ENCODE data around the gene KIF11. TPM values are rescaled to one million over a fixed set of nuclear protein-coding genes. Genes with fewer than 3 reads are reported as not detected.

KIF11 gene
- total RNA-seq, 1 experiment from 2014 or later: 37.4 TPM

- DNase-seq: no peak
- intact Hi-C loops (cut with micrococcal nuclease; ENCODE audit: unreplicated experiment): no loop called here
- Mint-ChIP-seq H3K4me1 (ENCODE audit: low read depth, unreplicated experiment) (peaks cover 33% of the 10 kb centered on the region), H3K27me3 (ENCODE audit: unreplicated experiment) (no peaks in the 10 kb centered on the region), H3K27ac (ENCODE audit: unreplicated experiment) (peak overlapping the region; percentile 18), H3K9me3 (ENCODE audit: low read depth, unreplicated experiment) (no peaks in the 10 kb centered on the region), H3K36me3 (ENCODE audit: insufficient read depth, unreplicated experiment) (peaks cover 32% of the 10 kb centered on the region), H3K4me3 (ENCODE audit: low read depth, unreplicated experiment) (no peak overlapping the region)
- no TSS peak for BruUV-seq (replicated peaks)
- TF ChIP-seq CTCF (IDR thresholded peaks at IDR 0.05; ENCODE audit: unreplicated experiment): no peak
- CTCF ChIA-PET: no interaction called here
Observed at GRCh38 chr10:92604841-92605240, 11.9 kb downstream of the KIF11 start.

- Mint-ChIP-seq H3K27me3 (ENCODE audit: unreplicated experiment) (no peaks in the 10 kb centered on the region), H3K27ac (ENCODE audit: unreplicated experiment) (no peak overlapping the region), H3K4me3 (ENCODE audit: low read depth, unreplicated experiment) (no peak overlapping the region), H3K4me1 (ENCODE audit: low read depth, unreplicated experiment) (no peaks in the 10 kb centered on the region), H3K9me3 (ENCODE audit: low read depth, unreplicated experiment) (no peaks in the 10 kb centered on the region), H3K36me3 (ENCODE audit: insufficient read depth, unreplicated experiment) (peaks cover 42% of the 10 kb centered on the region)
- CTCF ChIA-PET: interaction anchor here (0.7 kb wide), 1 partner anchor 943 kb away, joined by 3 read pairs; no protein-coding TSS in a partner anchor
- BruUV-seq (replicated peaks): no TSS peak
- DNase-seq: no peak
- TF ChIP-seq CTCF (IDR thresholded peaks at IDR 0.05; ENCODE audit: unreplicated experiment): no peak
- intact Hi-C loops (cut with micrococcal nuclease; ENCODE audit: unreplicated experiment): no loop called here
Observed at GRCh38 chr10:92615515-92615914, 22.6 kb downstream of the KIF11 start.

- no peak for DNase-seq
- CTCF ChIA-PET: no interaction called here
- Mint-ChIP-seq H3K27me3 (ENCODE audit: unreplicated experiment) (no peaks in the 10 kb centered on the region), H3K27ac (ENCODE audit: unreplicated experiment) (no peak overlapping the region), H3K4me3 (ENCODE audit: low read depth, unreplicated experiment) (no peak overlapping the region), H3K4me1 (ENCODE audit: low read depth, unreplicated experiment) (no peaks in the 10 kb centered on the region), H3K9me3 (ENCODE audit: low read depth, unreplicated experiment) (no peaks in the 10 kb centered on the region), H3K36me3 (ENCODE audit: insufficient read depth, unreplicated experiment) (peaks cover 37% of the 10 kb centered on the region)
- no TSS peak for BruUV-seq (replicated peaks)
- intact Hi-C loops (cut with micrococcal nuclease; ENCODE audit: unreplicated experiment): no loop called here
- no peak for TF ChIP-seq CTCF (IDR thresholded peaks at IDR 0.05; ENCODE audit: unreplicated experiment)
Observed at GRCh38 chr10:92619368-92619767, 26.4 kb downstream of the KIF11 start.

- Mint-ChIP-seq H3K9me3 (ENCODE audit: low read depth, unreplicated experiment) (no peaks in the 10 kb centered on the region), H3K4me1 (ENCODE audit: low read depth, unreplicated experiment) (no peaks in the 10 kb centered on the region), H3K27ac (ENCODE audit: unreplicated experiment) (no peak overlapping the region), H3K36me3 (ENCODE audit: insufficient read depth, unreplicated experiment) (peaks cover 27% of the 10 kb centered on the region), H3K27me3 (ENCODE audit: unreplicated experiment) (no peaks in the 10 kb centered on the region), H3K4me3 (ENCODE audit: low read depth, unreplicated experiment) (no peak overlapping the region)
- TF ChIP-seq CTCF (IDR thresholded peaks at IDR 0.05; ENCODE audit: unreplicated experiment): no peak
- DNase-seq: no peak
- intact Hi-C loops (cut with micrococcal nuclease; ENCODE audit: unreplicated experiment): no loop called here
- CTCF ChIA-PET: no interaction called here
- BruUV-seq (replicated peaks): no TSS peak
Observed at GRCh38 chr10:92627845-92628480, 35.0 kb downstream of the KIF11 start.

Data from Calu3 (cell line).